Fibroblast of skin of abdomen (primary cell): Measurements from ENCODE around the gene UBAC2. TPM values are rescaled to one million over a fixed set of nuclear protein-coding genes. Genes with fewer than 3 reads are reported as not detected.
A peak's percentile ranks its signal among the peaks of the same experiment; 100 is the strongest.

ENCODE experiments used
- DNase-seq: peaks from one replicate; pipeline ENCODE4 v3.0.0-alpha.2; 2013
- polyA plus RNA-seq, 2 experiments: library from polyadenylated mRNA; unstranded; fragments of 120-200 nt; gene quantifications; one replicate each; pipeline ENCODE4 v1.2.1, GENCODE V29; 2013; ENCODE audit not compliant: insufficient read length in 2 of 2

The UBAC2 gene, protein sequence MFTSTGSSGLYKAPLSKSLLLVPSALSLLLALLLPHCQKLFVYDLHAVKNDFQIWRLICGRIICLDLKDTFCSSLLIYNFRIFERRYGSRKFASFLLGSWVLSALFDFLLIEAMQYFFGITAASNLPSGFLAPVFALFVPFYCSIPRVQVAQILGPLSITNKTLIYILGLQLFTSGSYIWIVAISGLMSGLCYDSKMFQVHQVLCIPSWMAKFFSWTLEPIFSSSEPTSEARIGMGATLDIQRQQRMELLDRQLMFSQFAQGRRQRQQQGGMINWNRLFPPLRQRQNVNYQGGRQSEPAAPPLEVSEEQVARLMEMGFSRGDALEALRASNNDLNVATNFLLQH
- 67.1 TPM for polyA plus RNA-seq (2013, experiment 1 of 2; ENCODE audit: insufficient read length)
- 66.3 TPM for polyA plus RNA-seq (2013, experiment 2 of 2; ENCODE audit: insufficient read length)

DNA sequence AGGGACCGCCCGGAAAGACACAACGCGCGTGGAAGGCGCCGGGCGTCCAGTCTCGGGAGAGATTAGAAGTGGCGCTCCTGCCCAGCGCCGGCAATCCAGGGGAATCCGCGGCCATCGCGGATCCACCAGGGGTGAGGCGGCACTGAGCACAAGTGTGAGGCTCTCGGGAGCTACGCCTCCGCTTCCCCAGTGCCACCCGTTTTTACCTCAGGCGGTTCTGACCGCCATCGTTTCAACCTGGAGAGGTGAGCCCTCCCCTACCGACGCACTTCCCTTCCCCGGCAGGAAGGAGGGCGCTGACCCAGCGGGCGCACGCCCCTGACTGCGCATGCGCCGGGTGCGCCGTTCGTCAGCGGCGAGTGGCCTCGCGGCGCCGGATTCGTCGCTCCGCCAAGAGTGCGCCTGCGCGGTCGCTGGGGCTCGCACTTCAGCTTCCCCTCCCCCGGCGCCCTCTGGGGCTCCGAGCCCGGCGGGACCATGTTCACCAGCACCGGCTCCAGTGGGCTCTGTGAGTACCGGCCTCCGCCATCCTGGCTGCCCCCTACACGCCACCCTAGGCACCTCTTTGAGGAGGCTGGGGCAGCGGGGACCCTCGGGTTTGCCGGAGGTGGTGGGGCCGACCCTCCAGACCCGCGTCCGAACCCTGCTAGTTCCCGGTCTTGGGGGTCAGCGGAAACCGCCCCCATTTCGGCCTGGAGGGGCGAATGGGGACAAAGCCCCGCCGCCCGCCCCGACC lies at the start of gene UBAC2:
Gene UBAC2 (plus strand): TSS at position 423 of the 736 bp plus-strand sequence. CDS start 55 bp downstream, at position 478.
- DNase-seq = peak; percentile 92

DNA sequence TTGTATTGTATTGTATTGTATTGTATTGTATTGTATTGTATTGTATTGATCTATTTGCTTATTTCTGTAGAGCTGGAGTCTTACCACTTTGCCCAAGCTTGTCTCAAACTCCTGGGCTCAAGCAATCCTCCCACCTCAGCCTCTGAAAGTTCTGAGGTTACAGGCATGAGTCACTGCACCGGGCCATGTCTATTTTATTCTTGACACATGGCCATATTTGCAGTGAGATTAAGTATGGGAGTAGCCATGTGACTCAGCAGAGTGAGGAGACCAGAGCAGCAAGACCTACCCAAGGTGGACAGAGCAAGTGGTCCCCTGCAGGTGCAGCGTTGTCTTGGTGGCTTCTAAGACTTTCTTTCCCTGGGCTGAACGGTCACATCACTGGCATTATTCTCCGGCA lies 49.1 kb upstream of the UBAC2 start:
- peak; percentile 72 for DNase-seq

DNA sequence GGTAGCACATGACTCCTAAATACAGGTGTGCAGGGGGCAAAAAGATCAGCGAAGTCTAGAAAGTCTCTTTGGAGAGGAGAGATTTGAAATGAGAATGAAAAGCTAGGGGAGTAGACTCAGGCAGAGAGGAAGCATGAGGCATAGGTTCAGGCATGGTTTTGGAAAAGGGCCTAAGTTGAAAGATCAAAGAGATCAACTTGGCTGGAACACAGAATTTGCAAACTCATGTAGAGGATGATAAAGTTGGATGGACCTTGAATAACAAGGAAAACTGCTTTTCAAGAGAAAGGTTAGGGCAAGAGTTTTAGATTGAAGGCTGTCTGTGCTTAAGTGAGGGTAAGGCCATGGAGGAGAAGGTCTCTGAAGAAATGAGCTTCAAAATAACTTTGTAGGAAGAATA lies 47.4 kb upstream of the UBAC2 start:
- peak; percentile 35 for DNase-seq

DNA sequence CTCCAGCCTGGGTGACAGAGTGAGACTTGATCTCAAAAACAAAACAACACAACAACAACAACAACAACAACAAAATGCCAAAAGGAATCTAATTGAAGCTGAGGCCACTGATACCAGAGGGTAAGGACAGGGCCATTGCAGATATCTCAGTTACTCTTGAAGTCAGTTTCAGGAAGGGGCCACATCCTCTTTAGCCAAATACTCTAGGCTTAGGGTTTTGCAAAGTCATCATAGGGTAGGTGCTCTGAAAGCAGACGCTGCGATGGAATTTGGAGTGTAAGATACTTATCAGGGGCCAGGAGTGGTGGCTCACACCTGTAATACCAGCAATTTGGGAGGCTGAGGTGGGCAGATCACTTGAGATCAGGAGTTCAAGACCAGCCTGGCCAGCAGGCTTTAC lies 46.6 kb upstream of the UBAC2 start:
- no peak for DNase-seq

DNA sequence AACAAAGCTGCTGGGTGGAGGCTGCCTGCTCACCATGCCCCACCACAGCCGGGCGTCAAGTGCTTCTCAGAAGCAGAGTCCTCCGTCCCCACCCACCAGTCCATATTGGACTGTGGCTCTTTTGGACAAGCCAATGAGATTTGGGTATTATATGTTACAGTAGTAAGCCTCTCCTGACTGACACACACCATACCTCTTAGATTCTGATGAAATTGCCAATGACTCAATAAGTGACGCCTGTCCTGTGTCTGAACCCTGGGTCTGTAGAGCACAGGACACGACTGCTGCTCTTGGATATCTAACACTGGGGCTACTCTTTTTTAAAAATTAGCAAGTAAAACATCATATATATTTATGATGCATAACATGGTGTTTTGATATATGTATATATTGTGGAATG lies 44.8 kb upstream of the UBAC2 start:
- no peak for DNase-seq

DNA sequence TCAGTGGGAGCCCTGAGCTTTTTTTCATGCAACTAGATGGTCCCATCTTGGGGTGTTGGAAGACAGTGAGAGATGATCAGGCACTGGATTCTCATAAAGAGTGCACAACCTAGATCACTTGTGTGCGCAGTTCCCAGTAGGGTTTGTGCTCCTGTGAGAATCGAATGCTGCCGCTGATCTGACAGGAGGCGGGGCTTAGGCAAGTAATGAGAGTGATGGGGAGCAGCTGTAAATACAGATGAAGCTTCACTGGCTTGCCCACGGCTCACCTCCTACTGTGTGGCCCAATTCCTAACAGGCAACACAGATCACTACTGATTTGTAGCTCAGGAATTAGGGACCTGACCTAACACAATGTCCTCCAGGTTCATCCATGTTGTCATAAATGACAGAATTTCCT lies 43.6 kb upstream of the UBAC2 start:
- DNase-seq = no peak

DNA sequence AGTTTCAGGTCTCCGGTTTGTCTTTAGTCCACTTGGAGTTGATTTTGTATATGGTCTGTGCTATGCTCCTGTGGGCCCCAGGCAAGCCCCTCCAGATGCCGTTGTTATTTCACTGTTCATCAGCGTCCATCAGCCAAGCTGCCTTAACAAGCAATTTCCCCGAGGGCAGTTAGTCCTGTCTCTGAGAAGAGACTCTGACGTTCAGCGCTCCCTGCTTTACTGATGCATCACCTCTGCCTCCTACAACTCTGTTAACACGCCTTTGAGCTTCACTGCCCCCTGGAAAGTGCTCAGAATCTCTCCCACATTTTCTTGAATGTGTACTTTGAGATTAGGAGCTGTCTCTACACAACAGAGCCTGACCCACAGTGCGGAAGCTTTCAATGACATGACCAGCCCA lies 41.8 kb upstream of the UBAC2 start:
- no peak for DNase-seq

DNA sequence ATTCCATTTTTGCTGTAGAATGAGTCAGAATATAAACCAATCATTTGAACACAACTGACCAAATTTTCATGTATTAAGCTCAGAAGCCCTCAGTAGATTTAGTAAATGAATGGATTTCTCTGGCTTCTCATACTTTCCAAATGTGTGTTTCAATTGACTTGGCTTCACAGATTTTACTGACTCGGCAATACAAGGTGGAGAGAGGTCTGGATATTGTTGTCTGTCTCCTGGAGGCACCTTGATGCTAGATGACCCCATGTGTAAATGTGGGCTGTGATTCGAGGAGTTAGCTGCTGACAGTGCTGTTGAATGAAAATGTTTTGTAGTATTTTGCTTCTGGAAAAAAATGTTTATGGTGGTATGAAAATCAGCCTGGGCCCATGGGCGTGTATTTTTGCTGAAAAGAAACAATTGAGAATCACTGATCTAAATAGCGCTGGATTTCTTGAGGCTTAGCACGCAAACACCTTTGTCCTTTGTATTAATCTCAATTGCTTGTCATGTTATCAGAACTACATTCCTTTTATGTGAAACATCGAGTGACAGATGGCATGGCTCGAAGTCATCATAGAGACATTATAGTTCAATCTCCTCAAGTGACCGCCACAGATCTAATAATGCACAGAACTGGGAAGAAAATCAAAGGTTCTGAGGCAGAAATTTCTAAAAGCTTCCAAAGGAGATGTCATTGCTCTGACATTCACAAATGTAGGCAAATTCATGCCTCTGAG lies 41.2 kb upstream of the UBAC2 start:
- no peak for DNase-seq

DNA sequence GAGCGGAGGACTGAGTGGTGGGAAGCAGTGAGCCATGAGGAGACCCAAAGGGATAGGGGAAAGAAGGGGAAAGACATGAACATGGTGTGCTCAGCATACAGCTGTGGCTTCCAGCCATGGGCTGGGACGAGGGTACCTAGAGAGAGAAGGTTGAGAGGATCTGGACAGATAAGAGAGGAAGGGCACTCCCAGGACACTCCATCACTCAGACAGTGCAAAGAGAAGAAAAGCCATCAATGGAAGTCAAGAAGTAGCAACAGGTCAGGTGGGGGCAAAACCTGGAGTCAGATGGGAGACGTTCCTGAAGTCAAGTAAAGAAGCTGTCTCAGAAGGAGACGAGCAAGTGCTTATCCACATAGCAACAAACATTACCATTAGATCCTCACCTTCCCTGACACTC lies 40.2 kb upstream of the UBAC2 start:
- DNase-seq = no peak

DNA sequence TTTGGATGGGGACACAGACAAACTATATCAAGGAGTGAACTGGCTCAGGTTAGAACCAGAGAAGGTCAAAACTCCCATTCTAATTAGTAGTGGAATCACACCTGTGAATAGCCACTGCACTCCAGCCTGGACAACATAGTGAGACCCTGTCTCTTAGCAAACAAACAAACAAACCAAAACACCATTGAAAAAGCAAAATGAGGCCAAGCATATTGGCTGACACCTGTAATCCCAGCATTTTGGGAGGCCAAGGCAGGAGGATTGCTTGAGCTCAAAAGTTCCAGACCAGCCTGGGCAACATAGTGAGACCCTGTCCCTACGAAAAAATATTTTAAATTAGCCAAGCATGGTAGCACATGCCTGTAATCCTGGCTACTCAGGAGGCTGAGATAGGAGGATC lies 39.1 kb upstream of the UBAC2 start:
- no peak for DNase-seq

DNA sequence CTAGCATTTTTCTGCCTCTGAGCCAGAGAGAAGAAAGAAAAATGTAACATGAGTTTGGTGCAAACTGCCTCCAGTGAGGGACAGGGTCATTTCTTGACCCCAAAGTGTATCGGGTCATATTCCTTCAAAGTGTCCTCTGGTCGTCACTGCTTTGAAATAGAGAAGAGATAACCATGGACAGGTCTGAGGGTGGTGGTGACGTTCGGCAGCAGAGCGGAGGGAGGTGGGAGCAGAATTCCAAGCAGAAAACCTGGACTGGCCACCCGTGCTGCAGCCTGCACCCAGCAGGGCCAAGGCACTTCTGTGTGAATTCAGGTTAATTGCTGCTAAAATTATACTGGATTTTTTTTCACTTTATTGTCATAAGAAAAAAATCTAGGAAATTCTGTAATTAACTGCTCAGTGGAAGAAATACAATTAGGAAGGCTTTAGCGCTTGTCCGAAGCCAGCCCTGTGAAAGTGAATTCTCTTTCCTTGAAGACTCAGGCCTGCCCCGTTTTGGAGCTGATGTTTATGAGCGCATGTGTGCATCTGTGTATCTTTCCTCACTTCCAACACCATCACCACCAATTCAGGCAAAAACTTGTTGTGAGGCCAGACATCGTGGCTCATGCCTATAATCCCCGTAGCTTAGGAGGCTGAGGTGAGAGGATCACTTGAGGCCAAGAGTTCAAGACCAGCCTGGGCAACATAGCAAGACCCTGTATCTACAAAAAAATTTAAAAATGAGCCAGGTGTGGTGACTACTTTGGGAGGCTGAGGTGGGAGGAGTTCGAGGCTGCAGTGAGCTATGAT lies 37.9 kb upstream of the UBAC2 start:
- DNase-seq = no peak

DNA sequence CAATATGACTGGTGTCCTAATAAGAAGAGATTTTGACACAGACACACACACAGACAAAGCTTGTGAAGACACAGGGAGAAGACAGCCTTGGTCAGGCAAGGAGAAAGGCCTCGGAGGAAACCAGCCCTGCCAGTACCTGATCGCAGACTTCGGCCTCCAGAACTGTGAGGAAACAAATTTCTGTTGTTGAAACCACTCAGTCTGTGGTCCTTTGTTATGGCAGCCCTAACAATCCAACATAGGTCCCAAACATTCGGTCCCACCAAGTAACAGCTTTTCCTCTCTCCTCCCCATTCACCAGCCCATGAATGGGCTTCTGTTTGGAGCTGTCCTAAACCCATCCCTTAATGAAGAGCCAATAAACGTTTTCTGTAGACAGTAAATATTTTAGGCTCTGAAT lies 36.4 kb upstream of the UBAC2 start:
- DNase-seq = no peak

DNA sequence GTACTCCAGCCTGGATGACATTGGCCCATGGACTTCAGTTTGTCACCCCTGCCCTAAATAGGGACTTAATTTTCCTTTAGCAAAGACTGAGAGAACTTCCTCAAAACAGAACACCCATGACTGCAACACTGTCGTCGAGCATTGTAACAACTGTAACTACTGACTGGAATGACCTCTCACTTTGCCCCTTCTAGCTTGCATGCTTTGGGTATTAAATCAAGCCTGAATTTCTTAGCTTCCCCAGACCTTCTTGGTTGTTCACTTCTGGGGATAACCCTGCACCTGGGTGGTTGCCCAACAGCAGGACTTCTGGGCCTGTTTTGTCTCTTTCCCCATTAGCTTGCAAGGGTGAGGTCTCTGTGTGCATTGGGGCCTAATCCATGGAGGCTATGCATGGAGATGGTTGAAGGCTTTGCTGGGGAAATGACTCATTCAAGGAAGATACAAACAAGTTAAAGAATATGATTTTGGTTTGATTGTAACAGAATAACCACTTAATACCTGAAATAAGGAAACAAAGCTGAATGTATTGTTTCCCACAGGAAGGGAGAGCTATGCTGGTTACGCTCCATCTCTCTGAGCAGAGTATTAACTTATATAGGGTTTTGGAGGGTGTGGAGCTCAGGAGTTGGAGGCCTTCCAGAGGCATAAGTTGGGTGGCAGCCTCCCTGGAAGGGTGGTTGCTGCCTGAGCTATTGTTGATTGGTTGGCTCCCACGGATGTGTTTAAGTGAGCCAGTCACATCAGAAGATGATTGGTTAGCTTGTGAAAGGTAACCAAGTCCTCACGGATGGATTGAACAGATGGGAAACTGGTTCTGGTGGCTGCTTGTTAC lies 34.7 kb upstream of the UBAC2 start:
- DNase-seq = no peak

DNA sequence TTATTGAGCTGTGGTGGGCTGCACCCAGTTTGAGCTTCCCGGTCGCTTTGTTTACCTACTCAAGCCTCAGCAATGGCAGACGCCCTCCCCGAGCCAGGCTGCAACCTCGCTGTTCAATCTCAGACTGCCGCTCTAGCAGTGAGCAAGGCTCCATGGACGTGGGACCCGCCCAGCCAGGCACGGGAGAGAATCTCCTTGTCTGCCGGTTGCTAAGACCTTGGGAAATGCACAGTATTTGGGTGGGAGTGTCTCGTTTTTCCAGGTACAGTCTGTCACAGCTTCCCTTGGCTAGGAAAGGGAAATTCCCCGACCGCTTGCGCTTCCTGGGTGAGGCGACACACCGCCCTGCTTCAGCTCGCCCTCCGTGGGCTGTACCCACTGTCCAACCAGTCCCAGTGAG lies 27.7 kb upstream of the UBAC2 start:
- no peak for DNase-seq

DNA sequence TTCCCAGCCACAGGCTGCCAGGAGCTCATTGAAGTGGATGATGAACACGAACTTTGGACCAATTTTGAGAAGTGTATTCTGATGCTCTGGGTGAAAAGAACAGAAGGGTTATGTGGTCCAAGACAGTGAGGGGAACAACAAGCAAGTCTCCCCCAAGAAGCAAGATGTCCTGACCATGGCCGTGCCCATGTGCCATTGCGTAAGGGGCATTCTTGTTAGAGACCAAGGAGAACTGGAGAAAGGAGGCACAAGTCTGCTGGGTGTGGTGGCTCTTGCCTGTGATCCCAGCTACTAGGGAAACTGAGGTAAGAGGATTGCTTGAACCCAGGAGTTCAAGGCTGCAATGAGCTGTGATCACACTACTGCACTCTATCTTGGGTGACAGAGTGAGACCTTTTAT lies 27.0 kb upstream of the UBAC2 start:
- DNase-seq = no peak

DNA sequence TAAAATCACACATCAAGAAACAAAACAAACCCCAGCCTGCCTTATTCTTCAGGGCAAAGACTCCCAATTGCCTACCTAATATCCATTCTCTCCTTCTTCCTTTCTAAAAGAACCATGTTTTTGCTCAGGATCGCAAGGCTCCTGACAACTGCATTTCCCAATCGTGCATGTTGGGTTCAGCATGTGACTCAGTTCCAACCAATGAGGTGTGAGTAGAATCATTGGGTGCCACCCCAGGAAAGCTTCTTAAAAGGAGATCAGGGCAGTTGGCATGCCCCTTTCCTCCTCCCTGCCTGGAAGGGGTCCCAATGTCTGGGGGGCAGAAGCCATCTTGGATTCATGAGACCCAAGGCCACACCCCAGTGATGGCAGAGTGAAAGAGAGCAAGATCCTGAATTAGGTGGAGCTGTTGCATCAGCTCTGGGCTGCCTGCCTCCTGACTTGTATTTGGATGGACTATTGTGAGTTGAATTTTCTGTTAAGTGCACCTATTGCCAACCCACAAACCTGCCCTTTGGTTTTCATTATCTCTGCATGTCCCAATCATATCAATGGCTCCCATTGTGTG lies 26.0 kb upstream of the UBAC2 start:
- DNase-seq = no peak

DNA sequence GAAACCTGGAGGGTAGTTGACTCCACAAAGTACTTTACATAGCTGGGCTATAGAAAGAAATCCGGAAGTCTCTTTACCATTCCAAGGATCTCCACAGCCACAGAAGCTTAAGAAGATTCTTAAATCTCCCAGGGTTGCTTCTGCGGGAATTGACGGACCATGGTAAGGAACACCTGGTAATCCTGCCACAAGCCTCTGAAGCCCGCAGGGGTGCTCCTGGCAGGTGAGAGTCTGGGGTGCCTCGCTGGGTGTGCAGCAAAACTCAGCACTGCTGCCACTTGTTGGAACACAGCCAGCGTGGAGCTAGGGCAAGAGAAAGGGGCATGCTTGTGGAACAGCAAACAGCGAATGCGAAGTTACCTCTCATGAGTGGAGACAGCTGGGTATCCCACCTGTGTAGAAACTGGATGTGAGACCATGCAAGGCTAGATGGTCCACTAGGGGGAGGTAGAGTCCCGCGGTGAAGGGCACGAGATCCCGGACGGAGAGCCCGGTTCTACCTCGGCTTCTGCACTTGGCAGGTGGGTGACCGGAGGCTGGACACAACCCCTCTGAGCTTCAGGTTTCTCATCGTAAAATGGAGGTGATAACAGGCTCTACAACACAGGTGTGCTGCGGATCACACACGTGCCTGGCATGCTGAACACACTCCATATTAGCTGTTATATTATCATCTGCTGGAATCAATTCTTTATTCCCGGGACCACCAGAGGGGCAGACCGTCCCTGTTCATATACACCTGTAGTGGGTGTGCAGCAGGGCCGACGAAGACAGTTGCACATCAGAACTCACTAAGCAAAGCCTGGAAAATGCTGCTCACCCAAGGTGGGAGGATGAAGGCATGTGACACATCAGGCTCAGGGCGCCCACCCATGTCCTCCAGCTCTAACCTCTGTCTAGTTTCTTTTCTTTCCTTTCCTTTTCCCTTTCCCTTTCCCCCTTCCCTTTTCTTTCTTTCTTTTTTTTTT lies 24.1 kb upstream of the UBAC2 start:
- DNase-seq = peak; percentile 35

DNA sequence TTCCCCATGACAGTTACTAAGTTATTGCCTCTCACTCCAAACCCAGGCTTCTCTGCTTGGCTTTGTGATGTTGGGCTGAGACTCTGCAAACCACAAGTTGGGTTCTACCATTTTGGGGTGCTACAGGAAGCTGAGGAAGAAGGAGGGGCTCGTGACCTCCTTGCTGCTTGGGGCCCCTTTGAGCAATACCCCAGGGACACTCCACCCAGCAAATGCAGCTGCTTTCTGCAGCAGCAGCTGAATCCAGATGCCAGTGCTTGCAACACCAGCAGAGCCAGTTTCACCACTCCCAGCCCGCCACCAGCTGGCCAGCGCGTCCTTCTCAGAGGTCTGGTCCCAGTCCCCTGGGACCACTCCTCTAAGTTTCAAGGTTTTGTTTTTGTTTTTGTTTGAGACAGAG lies 22.0 kb upstream of the UBAC2 start:
- no peak for DNase-seq

DNA sequence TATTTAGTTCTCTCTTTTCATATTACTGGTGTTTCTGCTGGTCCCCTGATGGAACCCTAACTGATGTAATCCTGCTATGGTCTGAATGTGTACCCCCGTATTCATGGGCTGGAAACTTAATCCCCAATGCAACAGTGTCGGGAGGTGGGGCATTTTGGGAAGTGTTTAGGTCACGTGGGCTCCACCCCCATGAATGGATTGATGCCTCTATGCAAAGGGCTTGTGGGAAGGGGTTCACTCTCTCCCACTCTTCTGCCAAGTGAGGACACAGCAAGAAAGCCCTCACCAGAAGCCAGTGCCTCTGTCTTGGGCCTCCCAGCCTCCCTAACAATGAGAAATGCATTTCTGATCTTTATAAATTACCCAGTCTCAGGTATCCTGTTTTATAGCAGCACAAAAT lies 21.2 kb upstream of the UBAC2 start:
- DNase-seq = no peak

DNA sequence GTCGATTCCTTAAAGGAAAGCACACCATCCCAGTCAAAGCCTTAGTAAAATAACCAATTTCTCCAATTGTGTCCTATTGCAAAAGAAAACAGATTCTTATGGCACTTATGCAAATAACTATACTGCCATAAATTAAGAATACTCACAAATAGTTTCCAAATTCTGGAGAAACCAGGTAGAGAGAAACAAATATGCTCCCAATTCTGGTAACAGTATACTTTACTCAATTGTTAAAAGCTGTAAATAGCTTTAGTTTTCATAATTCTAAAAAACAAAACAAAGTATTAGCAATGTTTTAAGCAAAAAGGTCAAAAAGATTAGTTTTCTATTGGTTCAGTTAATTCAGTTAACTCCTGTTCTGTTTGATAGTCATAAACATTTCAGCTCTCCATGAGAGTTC lies 18.2 kb upstream of the UBAC2 start:
- no peak for DNase-seq
